GM12874 (cell line): Measurements from ENCODE around the gene BIRC3.

Experiments used
- TF ChIP-seq, protein P1 (sequence below): IDR thresholded peaks from 2 replicates; pipeline ENCODE4 v1.5.1; 2011; ENCODE audit warnings: low read depth, mild to moderate bottlenecking, control low read depth, low read length, moderate library complexity; ENCODE audit not compliant: insufficient read depth

Gene BIRC3

DNA sequence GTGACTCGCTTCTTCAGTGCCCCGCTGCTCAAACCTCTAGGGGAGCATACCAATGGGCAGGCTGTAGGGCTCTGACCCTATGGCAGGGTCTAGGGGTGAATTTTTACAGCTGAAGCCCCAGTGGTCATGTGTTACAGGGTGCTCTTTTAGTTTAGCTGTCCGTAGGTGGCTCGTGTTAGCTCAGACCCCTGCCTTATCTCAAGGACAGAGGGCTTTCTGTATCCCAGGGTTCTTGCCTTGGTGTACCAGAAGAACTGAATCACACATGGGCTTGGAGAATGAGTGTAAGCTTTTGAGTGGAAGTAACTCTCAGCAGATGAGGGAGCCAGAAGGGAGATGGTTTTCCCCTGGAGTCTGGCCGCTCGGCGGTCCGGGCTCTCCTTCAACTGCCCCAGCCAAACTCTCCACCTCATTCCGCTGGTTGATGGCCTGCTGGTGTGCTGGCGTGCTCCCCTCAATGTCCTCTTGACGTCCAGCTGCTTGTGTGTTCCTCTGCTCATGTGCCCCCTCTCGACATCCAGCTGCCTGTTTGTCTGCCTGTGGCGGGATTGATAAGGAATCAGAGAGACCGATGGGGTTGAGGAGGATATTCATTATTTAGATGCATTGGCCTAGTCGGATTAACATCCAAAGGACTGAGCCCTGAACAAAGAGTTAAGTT lies 67.3 kb downstream of the BIRC3 start:
- TF ChIP-seq, protein P1, sequence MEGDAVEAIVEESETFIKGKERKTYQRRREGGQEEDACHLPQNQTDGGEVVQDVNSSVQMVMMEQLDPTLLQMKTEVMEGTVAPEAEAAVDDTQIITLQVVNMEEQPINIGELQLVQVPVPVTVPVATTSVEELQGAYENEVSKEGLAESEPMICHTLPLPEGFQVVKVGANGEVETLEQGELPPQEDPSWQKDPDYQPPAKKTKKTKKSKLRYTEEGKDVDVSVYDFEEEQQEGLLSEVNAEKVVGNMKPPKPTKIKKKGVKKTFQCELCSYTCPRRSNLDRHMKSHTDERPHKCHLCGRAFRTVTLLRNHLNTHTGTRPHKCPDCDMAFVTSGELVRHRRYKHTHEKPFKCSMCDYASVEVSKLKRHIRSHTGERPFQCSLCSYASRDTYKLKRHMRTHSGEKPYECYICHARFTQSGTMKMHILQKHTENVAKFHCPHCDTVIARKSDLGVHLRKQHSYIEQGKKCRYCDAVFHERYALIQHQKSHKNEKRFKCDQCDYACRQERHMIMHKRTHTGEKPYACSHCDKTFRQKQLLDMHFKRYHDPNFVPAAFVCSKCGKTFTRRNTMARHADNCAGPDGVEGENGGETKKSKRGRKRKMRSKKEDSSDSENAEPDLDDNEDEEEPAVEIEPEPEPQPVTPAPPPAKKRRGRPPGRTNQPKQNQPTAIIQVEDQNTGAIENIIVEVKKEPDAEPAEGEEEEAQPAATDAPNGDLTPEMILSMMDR: no peak

DNA sequence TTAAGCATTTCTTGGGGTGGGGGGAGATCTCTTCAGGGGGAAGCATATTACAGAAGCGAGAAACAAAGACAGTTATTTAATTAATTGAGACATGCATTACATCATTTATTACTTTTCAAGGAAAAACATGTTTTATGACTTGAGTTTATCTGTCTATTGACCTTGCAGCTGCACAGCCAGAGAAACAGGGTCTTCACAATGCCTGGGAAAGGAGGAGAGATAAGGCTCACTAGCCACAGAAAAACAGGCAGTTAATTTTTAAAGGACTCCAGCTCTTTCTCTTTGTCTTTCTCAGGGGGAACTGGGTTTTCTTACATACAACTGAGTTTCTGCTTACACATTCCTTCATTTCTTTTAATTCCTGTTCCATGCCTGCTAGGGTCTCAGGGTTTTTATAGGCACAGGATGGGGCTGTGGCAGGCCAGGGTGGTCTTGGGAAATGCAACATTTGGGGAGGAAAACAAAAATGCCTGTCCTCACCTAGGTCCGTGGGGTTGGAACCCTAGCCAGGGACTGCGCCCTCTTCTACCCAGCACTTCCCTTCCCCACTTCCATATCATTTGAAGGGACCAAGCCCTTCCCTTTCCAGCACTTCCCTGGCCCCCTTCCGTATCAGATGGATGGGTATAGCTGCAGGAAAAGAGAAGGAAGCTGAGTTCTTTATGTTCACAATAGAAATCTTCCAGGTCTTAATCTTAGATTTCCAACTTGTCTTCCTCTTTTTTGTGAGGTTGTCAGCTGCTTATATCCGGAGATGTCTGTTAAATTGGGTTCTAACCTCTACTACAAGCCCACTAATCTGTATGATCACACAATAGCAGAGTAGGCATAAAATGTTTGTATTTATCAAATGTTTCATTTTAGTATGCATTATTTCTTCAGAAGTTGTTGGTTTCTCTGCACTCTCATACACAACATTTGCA lies 68.1 kb downstream of the BIRC3 start:
- TF ChIP-seq, protein P1: no peak

DNA sequence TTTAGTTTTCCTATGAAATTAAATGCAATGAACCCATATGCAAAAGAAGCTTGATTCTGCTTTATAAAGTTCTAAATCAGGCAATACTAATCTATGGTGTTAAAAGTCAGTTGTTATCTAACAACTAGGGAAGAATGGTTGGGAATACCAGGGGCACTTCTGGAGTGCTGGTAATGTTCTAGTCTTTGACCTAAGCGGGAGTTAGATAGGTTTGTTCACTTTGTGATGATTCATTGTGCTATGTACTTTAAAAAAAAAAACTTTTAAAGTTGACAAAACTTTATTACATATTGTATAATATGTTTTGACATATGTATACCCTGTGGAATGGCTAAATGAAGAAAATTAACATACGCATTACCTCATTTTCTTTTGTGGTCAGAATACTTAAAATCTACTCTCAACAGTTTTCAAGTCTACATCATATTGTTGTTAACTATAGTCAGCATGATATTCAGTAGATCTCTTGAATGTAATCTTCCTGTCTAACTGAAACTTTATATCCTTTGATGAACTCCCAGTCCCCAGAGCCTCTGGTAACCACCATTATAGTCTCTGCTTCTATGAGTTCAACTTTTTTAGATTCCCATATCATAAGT lies 69.0 kb downstream of the BIRC3 start:
- TF ChIP-seq, protein P1: no peak

DNA sequence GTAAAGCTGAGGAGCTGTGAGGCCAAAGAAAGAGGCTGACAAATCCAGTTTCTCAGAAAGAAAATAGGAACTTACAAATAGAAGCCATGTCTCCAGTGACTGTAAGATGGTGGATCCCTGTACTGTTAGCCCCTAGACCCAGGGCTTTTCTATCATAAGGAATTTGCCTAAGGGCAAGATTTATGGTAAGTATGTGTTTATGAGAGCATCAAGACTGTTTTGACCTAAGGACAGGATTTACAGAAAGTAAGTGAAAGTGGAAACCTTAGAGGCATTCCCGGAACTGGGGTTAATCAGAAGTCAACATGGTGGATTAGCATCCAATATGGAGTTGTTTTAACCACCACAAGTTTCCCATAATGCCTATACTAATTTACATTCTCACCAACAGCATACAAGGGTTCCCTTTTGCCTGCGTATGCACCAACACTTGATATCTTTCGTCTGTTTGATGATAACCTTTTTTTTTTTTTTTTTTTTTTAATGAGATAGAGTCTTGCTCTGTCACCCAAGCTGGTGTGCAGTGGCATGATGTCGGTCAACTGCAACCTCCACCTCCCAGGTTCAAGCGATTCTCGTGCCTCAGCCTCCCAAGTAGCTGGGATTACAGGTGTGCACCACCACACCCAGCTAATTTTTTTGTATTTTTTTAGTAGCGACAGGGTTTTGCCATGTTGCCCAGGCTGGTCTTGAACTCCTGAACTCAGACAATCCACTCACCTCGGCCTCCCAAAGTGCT lies 69.9 kb downstream of the BIRC3 start:
- TF ChIP-seq, protein P1: no peak
